Mesendoderm (in vitro differentiated cells): ENCODE results near the gene UBE2G1.

Experiments
- DNase-seq: peaks from one replicate; pipeline ENCODE4 v3.0.0; 2013
- H2AK5ac ChIP-seq: 2 replicates; pipeline ENCODE4 v1.6.1; 2013; ENCODE audit warnings: low read length, inconsistent platforms
- H2BK120ac ChIP-seq: 2 replicates; pipeline ENCODE4 v1.6.1; 2013; ENCODE audit warnings: low read depth, mild to moderate bottlenecking, low read length, moderate library complexity, mixed read lengths
- H2BK15ac ChIP-seq: replicated peaks from 2 replicates; pipeline ENCODE4 v1.6.1; 2013; ENCODE audit warnings: low read depth, mild to moderate bottlenecking, moderate library complexity
- H2BK5ac ChIP-seq: 2 replicates; pipeline ENCODE4 v1.6.1; 2013; ENCODE audit warnings: low read length, inconsistent platforms
- H3K18ac ChIP-seq: 2 replicates; pipeline ENCODE4 v1.6.1; 2013; ENCODE audit warnings: mild to moderate bottlenecking, low read length, mixed read lengths
- H3K23ac ChIP-seq: one replicate; pipeline ENCODE4 v1.6.1; 2013; ENCODE audit warnings: low read length
- H3K27ac ChIP-seq: 2 replicates; pipeline ENCODE4 v1.5.1; 2013; ENCODE audit warnings: low read depth, mild to moderate bottlenecking, inconsistent platforms, low read length, moderate library complexity
- H3K27me3 ChIP-seq: 2 replicates; pipeline ENCODE4 v1.6.1; 2013; ENCODE audit warnings: low read length, control low read depth, mild to moderate bottlenecking, inconsistent platforms; ENCODE audit not compliant: insufficient read depth, poor library complexity
- H3K36me3 ChIP-seq: 2 replicates; pipeline ENCODE4 v1.6.1; 2013; ENCODE audit warnings: low read length, inconsistent platforms; ENCODE audit not compliant: control insufficient read depth, insufficient read depth
- H3K4ac ChIP-seq: one replicate; pipeline ENCODE4 v1.6.1; 2013; ENCODE audit warnings: low read depth, mild to moderate bottlenecking, low read length, moderate library complexity
- H3K4me1 ChIP-seq: 2 replicates; pipeline ENCODE4 v1.6.1; 2013; ENCODE audit warnings: low read depth, low read length, inconsistent platforms; ENCODE audit not compliant: control insufficient read depth
- H3K4me2 ChIP-seq: 2 replicates; pipeline ENCODE4 v1.6.1; 2013; ENCODE audit warnings: low read length
- H3K4me3 ChIP-seq: 2 replicates; pipeline ENCODE4 v1.5.1; 2013; ENCODE audit warnings: mild to moderate bottlenecking, low read length
- H3K56ac ChIP-seq: one replicate; pipeline ENCODE4 v1.6.1; 2013; ENCODE audit warnings: low read length
- H3K79me1 ChIP-seq: 2 replicates; pipeline ENCODE4 v1.6.1; 2013; ENCODE audit warnings: low read length, inconsistent platforms
- H3K79me2 ChIP-seq: 2 replicates; pipeline ENCODE4 v1.6.1; 2013; ENCODE audit warnings: mild to moderate bottlenecking, low read length; ENCODE audit not compliant: control insufficient read depth, insufficient read depth
- H3K9ac ChIP-seq: 2 replicates; pipeline ENCODE4 v1.6.1; 2013; ENCODE audit warnings: low read length, inconsistent platforms
- H4K5ac ChIP-seq: one replicate; pipeline ENCODE4 v1.6.1; 2013; ENCODE audit warnings: low read length
- H4K8ac ChIP-seq: one replicate; pipeline ENCODE4 v1.6.1; 2013; ENCODE audit warnings: low read depth, mild to moderate bottlenecking, control low read depth, low read length, moderate library complexity
- WGBS: extraction: QIAGEN DNeasy Blood & Tissue Kit; methylation state at CpG from one replicate; pipeline ENCODE4 v1.1.7; 2013; ENCODE audit warnings: low lambda C conversion rate, missing lambda C conversion rate; ENCODE audit not compliant: insufficient coverage; ENCODE audit errors: extremely low coverage; 5-methylcytosine and 5-hydroxymethylcytosine counted together

UBE2G1 gene

GRCh38 chr17:4364622-4365041, 1.8 kb downstream of the UBE2G1 start:
- WGBS = no CpG with 5 or more reads among the region's 18 CpGs

GRCh38 chr17:4362141-4362540, 4.3 kb downstream of the UBE2G1 start:
- H3K18ac ChIP-seq = no peak overlapping the region
- H3K4me2 ChIP-seq = no peak overlapping the region
- H3K4ac ChIP-seq = no peak overlapping the region
- no peak overlapping the region for H3K9ac ChIP-seq
- no peak overlapping the region for H4K5ac ChIP-seq
- no peak overlapping the region for H3K4me3 ChIP-seq
- no peak overlapping the region for H2BK120ac ChIP-seq
- peaks cover 2% of the 10 kb centered on the region for H3K36me3 ChIP-seq
- no peak for DNase-seq
- H4K8ac ChIP-seq = peak overlapping the region; percentile 13
- no peaks in the 10 kb centered on the region for H3K27me3 ChIP-seq
- no peak overlapping the region for H3K23ac ChIP-seq
- no peaks in the 10 kb centered on the region for H3K4me1 ChIP-seq
- H3K56ac ChIP-seq = no peak overlapping the region
- peaks cover 72% of the 10 kb centered on the region for H3K79me2 ChIP-seq
- no CpG with 5 or more reads among the region's 4 CpGs for WGBS
- no peak overlapping the region for H2AK5ac ChIP-seq
- H3K27ac ChIP-seq = no peak overlapping the region
- H2BK5ac ChIP-seq = no peak overlapping the region
- H2BK15ac ChIP-seq = no peak overlapping the region
- no peaks in the 10 kb centered on the region for H3K79me1 ChIP-seq

More at GRCh38 chr17:4364622-4365041, 1.8 kb downstream of the UBE2G1 start:
- no peak overlapping the region for H4K8ac ChIP-seq
- H3K4me1 ChIP-seq = no peaks in the 10 kb centered on the region
- H3K23ac ChIP-seq = no peak overlapping the region
- peaks cover 2% of the 10 kb centered on the region for H3K36me3 ChIP-seq
- no peaks in the 10 kb centered on the region for H3K79me1 ChIP-seq
- H2AK5ac ChIP-seq = no peak overlapping the region
- no peak for DNase-seq
- no peak overlapping the region for H2BK15ac ChIP-seq
- H3K4ac ChIP-seq = peak overlapping the region; percentile 90
- no peaks in the 10 kb centered on the region for H3K27me3 ChIP-seq
- no peak overlapping the region for H2BK5ac ChIP-seq
- no peak overlapping the region for H3K27ac ChIP-seq
- H3K4me3 ChIP-seq = no peak overlapping the region
- no peak overlapping the region for H2BK120ac ChIP-seq
- H4K5ac ChIP-seq = no peak overlapping the region
- H3K56ac ChIP-seq = peak overlapping the region; percentile 92
- no peak overlapping the region for H3K18ac ChIP-seq
- H3K9ac ChIP-seq = peak overlapping the region; percentile 96
- H3K79me2 ChIP-seq = peaks cover 55% of the 10 kb centered on the region
- peak overlapping the region; percentile 85 for H3K4me2 ChIP-seq

GRCh38 chr17:4358154-4358553, 8.3 kb downstream of the UBE2G1 start:
- no CpG with 5 or more reads among the region's 4 CpGs for WGBS
- H3K4me2 ChIP-seq = no peak overlapping the region
- H2BK5ac ChIP-seq = no peak overlapping the region

GRCh38 chr17:4357671-4358070, 8.8 kb downstream of the UBE2G1 start:
- Histone ChIP-seq H3K9ac (no peak overlapping the region), H3K4me1 (no peaks in the 10 kb centered on the region), H4K8ac (no peak overlapping the region), H3K23ac (no peak overlapping the region), H3K27me3 (no peaks in the 10 kb centered on the region), H3K79me2 (peaks cover 72% of the 10 kb centered on the region), H3K27ac (no peak overlapping the region), H3K4me3 (no peak overlapping the region), H3K18ac (no peak overlapping the region), H3K4ac (no peak overlapping the region), H3K79me1 (peaks cover 3% of the 10 kb centered on the region), H2BK120ac (no peak overlapping the region), H3K36me3 (peaks cover 2% of the 10 kb centered on the region), H4K5ac (no peak overlapping the region), H3K56ac (no peak overlapping the region), H2AK5ac (no peak overlapping the region), H3K4me2 (no peak overlapping the region), H2BK15ac (no peak overlapping the region), H2BK5ac (no peak overlapping the region)
- no CpG with 5 or more reads among the region's 1 CpG for WGBS
- no peak for DNase-seq

More at GRCh38 chr17:4358154-4358553, 8.3 kb downstream of the UBE2G1 start:
- H3K23ac ChIP-seq = no peak overlapping the region
- H3K79me1 ChIP-seq = peaks cover 3% of the 10 kb centered on the region
- H2AK5ac ChIP-seq = no peak overlapping the region
- H3K56ac ChIP-seq = no peak overlapping the region
- no peak overlapping the region for H3K4me3 ChIP-seq
- H4K8ac ChIP-seq = no peak overlapping the region
- no peak overlapping the region for H3K4ac ChIP-seq
- no peaks in the 10 kb centered on the region for H3K27me3 ChIP-seq
- H3K18ac ChIP-seq = no peak overlapping the region
- no peak overlapping the region for H2BK15ac ChIP-seq
- peaks cover 2% of the 10 kb centered on the region for H3K36me3 ChIP-seq
- no peaks in the 10 kb centered on the region for H3K4me1 ChIP-seq
- no peak overlapping the region for H3K27ac ChIP-seq
- peaks cover 74% of the 10 kb centered on the region for H3K79me2 ChIP-seq
- H3K9ac ChIP-seq = no peak overlapping the region
- H2BK120ac ChIP-seq = no peak overlapping the region
- DNase-seq = no peak
- H4K5ac ChIP-seq = no peak overlapping the region

GRCh38 chr17:4357030-4357628, 9.3 kb downstream of the UBE2G1 start:
- Histone ChIP-seq H4K8ac (no peak overlapping the region), H3K4ac (no peak overlapping the region), H4K5ac (no peak overlapping the region), H2BK15ac (no peak overlapping the region), H3K23ac (no peak overlapping the region), H3K4me2 (no peak overlapping the region), H3K27me3 (no peaks in the 10 kb centered on the region), H3K36me3 (no peaks in the 10 kb centered on the region), H3K79me2 (peaks cover 72% of the 10 kb centered on the region), H3K4me1 (no peaks in the 10 kb centered on the region), H2BK120ac (no peak overlapping the region), H2BK5ac (no peak overlapping the region), H3K79me1 (peaks cover 3% of the 10 kb centered on the region), H2AK5ac (no peak overlapping the region), H3K18ac (no peak overlapping the region), H3K56ac (no peak overlapping the region), H3K4me3 (no peak overlapping the region), H3K27ac (no peak overlapping the region), H3K9ac (no peak overlapping the region)
- peak; percentile 52 for DNase-seq
- no CpG with 5 or more reads among the region's 3 CpGs for WGBS
